ENCODE measurements around the gene TMSB15B.
"Not testable (repeated sequence)": the region's sequence is repeated elsewhere in the genome, so short reads cannot be mapped to it uniquely, and the experiment has no call there.

TMSB15B gene

DNA sequence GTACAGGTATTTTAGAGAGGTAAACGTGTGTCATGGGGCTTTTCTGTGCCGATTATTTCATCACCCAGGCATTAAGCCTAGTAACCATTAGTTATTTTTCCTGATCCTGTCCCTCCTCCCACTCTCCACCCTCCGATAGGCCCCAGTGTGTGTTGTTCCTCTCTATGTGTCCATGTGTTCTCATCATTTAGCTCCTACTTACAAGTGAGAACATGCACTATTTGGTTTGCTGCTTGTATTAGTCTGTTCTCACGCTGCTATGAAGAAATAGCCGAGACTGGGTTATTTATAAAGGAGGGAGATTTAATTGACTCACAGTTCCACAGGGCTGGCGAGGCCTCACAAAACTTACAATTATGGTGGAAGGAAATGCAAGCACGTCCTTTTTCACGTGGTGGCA is 53.1 kb downstream of the TMSB15B start:
- H3K4me1 ChIP-seq (ENCODE audit: control insufficient read depth in 2 of 2, insufficient read depth in 2 of 2, low read length in 2 of 2); H3K27ac ChIP-seq (ENCODE audit: low read depth in 2 of 2, low read length in 2 of 2); H3K4me3 ChIP-seq (ENCODE audit: low read length in 2 of 2): not testable (repeated sequence)

More for the DNA sequence above, 53.1 kb downstream of the TMSB15B start:
- H3K27me3 ChIP-seq (ENCODE audit: control insufficient read depth in 2 of 2, insufficient read depth in 2 of 2, low read length in 2 of 2); H3K9ac ChIP-seq (ENCODE audit: low read depth in 1 of 2, low read length in 2 of 2); H3K9me3 ChIP-seq (ENCODE audit: control insufficient read depth in 2 of 2, low read length in 2 of 2); H3K36me3 ChIP-seq (ENCODE audit: control insufficient read depth in 2 of 2, insufficient read depth in 2 of 2, low read length in 2 of 2): not testable (repeated sequence)

All from mucosa of rectum (tissue), 2 donors.